AG09309 (cell line): ENCODE measurements around the gene ZNF324.
"Not testable (repeated sequence)": the region's sequence is repeated elsewhere in the genome, so short reads cannot be mapped to it uniquely, and the experiment has no call there.

Source experiments
- DNase-seq: peaks from one replicate; pipeline ENCODE4 v3.0.0-alpha.2; 2010; ENCODE audit warnings: low read depth
- H3K4me3 ChIP-seq: 2 replicates; pipeline ENCODE4 v1.5.1; 2011; ENCODE audit warnings: mild to moderate bottlenecking, low read depth, low read length, moderate library complexity; ENCODE audit not compliant: control insufficient read depth
- CTCF ChIP-seq: IDR thresholded peaks from 2 replicates; pipeline ENCODE4 v1.5.1; 2011; ENCODE audit warnings: mild to moderate bottlenecking, low read depth, low read length, inconsistent platforms; ENCODE audit not compliant: insufficient read depth, control insufficient read depth; ENCODE audit errors: missing control alignments

ZNF324 gene

GRCh38 chr19:58466089-58466759, 656 bp upstream of the ZNF324 start:
- no peak for TF ChIP-seq CTCF
- H3K4me3 ChIP-seq = peak overlapping the region; percentile 69
- DNase-seq = no peak

GRCh38 chr19:58468216-58468839, 1.4 kb downstream of the ZNF324 start:
- peak overlapping the region; percentile 30 for H3K4me3 ChIP-seq
- no peak for TF ChIP-seq CTCF
- DNase-seq = no peak

GRCh38 chr19:58469241-58470013, 2.5 kb downstream of the ZNF324 start:
- no peak overlapping the region for H3K4me3 ChIP-seq
- no peak for DNase-seq
- no peak for TF ChIP-seq CTCF

GRCh38 chr19:58470837-58471543, 4.1 kb downstream of the ZNF324 start:
- not testable (repeated sequence) for DNase-seq, H3K4me3 ChIP-seq

GRCh38 chr19:58471736-58472135, 4.9 kb downstream of the ZNF324 start:
- no peak for TF ChIP-seq CTCF
- H3K4me3 ChIP-seq = no peak overlapping the region
- no peak for DNase-seq

DNA sequence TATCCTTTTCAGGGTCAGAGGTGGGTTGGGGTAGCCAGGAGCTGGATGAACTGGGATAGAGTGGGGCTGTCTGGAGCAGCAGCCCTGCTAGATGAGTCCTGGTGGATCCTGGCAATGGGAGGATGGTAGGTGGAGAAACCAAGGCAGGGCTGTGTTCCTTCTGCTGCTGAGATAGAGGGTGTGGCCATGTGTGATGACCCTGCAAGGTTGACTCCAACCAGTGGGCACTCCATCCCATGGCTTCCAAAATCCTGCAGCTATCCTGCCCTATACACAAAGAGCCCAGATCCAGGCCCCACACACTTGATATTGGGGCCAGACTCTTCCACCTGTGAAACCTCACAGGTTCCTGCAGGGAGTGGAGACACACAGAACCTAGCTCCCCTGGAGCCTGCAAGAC, 6.9 kb downstream of the ZNF324 start:
- H3K4me3 ChIP-seq = no peak overlapping the region
- no peak for DNase-seq
- no peak for TF ChIP-seq CTCF
